SKM-1 (cell line): ENCODE results near the gene ASCC2.
"Not testable (repeated sequence)": the region's sequence is repeated elsewhere in the genome, so short reads cannot be mapped to it uniquely, and the experiment has no call there.

Experiments
- DNase-seq: peaks from one replicate; lab custom pipeline; 2025; ENCODE audit not compliant: unreplicated experiment; lab: John Stamatoyannopoulos, UW

Gene ASCC2

DNA sequence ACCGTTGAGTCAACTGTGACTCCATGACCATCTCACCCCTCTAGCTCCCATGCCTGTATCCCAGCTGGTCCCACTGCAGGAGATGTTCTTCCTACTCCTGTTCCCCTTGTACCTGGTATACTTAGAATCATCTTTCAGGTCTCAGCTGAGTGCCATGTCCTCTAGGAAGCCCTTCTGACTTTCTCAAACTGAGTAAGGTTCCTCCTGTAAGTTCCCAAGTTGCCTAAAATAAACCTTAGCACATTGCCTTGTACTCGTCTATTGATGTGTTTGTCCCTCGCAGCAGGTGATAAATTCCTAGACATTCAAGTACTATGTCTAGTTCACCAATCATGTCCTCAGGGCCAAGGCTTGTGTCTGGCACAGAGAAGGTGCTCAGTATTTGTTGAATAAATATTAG is 18.4 kb upstream of the ASCC2 start:
- no peak for DNase-seq

- no peak for DNase-seq
These were observed 17.6 kb upstream of the ASCC2 start for GRCh38 chr22:29855611-29856181.

DNA sequence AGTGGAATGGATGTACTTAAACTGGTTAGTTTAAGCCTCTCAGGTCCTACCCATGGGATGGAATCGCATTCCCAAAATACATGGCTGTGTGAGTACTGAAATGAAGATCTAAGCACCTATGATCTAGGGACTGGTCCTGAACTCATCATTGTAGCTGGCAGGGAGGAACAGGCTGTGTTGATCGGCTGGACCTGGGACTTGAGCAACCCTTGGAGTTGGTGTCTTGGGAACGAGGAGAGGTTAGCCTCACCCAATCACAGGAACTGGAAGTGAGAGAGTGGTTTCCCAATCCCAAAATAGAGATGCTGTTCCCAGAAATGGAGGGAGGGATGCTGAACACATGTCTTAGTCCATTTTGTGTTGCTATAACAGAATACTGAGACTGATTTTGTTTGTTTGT is 16.4 kb upstream of the ASCC2 start:
- no peak for DNase-seq

GRCh38 chr22:29848111-29848510 is 10.0 kb upstream of the ASCC2 start:
- no peak for DNase-seq

DNA sequence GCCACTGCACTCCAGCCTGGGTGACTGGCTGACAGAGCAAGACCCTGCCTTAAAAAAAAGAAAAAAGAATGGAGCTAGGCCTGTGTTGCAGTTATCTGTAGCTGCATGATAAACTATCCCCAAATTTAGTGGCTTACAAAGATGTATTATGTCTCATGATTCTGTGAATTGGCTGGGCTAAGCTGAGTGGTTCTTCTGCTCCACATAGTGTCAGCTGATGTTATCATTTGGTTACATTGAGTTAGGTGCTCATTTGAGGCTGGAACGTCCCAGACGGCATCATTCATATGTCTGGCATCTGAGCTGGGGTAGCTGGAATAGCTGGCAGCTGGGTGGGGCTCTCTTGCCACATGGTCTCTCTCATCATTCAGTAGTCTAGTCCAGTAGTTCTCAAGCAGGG is 8.2 kb upstream of the ASCC2 start:
- DNase-seq: no peak

DNA sequence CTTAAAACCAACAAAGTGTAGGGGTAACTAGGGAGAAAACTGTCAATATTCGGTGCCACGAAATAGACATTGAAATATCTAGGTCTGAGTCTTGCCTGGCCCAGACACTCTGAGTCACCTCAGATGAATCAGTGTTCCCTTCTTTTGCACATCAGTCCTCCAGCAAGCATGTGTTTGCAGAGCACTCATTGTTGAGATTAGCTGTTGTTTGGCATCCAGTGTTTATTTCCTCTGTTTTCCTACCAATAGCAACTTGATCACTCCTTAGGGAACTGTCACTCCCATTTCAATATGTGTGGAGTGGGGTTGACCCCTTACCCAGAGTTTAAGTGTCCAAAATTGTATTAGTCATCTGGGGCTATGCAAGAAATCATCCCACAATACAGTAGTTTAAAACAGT is 4.7 kb upstream of the ASCC2 start:
- no peak for DNase-seq

DNA sequence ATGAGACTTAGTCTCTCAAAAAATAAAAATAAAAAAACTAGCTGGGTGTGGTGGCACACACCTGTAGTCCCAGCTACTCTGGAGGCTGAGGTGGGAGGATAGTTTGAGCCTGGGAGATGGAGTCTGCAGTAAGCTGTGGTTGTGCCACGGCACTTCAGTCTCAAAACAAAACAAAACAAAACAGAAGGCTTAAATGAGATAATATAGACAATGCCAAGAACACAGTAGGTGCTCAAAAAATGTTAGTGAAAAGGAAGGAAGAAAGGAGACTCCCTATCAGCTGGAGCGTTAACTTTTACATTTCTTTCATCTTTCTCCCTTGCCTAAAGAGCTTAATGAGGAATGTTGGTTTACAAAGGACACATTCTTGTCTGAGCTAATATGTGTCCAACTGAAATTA is 4.1 kb upstream of the ASCC2 start:
- DNase-seq: no peak

DNA sequence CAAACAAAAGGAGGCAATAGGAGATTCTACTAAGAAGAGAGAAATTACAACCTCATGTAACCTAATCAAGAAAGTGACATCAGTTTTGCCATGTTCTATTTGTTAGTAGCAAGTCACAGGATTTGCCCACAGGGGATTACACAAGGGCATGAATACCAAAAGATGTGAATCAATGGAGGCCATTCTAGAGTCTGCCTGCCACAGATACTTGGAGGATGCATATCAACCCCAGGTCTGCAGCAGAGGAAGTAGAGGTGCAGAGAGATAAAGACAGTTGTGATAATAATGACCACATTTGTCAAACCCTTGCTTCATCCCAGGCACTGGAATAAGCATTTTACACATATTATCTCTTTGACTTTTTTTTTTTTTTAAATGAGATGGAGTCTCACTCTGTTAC is 2.4 kb upstream of the ASCC2 start:
- DNase-seq: no peak

GRCh38 chr22:29839039-29839438 is 965 bp upstream of the ASCC2 start:
- no peak for DNase-seq

GRCh38 chr22:29838599-29838956 is 504 bp upstream of the ASCC2 start:
- no peak for DNase-seq

GRCh38 chr22:29836791-29837370 is 1.2 kb downstream of the ASCC2 start:
- not testable (repeated sequence) for DNase-seq

GRCh38 chr22:29834046-29834445 is 4.0 kb downstream of the ASCC2 start:
- no peak for DNase-seq

DNA sequence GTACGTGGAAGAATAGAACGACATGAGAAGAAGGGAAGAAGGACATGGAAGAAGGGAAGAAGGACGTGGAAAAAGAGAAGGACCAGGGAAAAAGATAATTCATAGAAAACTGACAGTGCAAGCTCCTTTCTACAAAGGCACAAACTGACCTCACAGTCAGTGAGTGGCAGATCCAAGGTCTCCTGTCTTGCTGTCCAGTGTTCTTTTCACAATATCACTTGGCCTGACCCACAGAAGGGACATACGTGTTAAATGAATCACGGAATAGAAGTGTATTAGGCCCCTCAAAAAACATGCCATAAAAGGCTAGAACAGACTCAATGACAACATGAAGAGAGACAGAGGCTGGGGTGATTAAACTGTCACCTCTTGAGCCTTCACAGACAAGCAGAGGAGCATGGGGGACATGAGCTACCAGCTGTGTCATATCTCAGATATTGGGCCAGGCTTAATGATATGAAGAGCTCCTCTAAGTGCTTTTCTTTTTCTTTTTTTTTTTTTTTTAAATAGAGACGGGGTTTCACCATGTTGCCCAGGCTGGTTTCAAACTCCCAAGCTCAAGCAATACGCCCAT is 4.6 kb downstream of the ASCC2 start:
- no peak for DNase-seq

- DNase-seq: no peak
These were observed 6.1 kb downstream of the ASCC2 start for GRCh38 chr22:29831958-29832357.

GRCh38 chr22:29831186-29831921 is 6.7 kb downstream of the ASCC2 start:
- DNase-seq: no peak

GRCh38 chr22:29830585-29830984 is 7.5 kb downstream of the ASCC2 start:
- no peak for DNase-seq

- DNase-seq: not testable (repeated sequence)
These were observed 10.3 kb downstream of the ASCC2 start for GRCh38 chr22:29827726-29828125.

DNA sequence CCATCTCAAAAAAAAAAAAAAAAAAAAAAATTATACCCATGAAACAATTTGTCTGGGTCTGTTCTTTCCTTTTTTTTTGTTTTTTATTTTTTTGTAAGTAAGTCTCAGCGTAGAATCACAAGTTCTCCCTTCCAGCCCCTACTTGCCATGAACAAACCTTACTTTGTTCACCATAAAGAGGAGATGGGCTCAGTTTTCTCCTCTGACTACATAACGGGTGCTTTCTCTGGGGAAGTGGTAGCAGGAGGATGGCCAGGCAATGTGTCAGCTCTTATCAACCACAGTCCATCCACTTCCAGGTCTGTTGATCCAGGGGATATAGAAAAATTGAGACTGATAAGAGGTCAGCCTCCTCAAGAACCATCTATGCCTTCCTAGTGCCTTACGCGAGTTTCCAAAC is 11.0 kb downstream of the ASCC2 start:
- DNase-seq: no peak

DNA sequence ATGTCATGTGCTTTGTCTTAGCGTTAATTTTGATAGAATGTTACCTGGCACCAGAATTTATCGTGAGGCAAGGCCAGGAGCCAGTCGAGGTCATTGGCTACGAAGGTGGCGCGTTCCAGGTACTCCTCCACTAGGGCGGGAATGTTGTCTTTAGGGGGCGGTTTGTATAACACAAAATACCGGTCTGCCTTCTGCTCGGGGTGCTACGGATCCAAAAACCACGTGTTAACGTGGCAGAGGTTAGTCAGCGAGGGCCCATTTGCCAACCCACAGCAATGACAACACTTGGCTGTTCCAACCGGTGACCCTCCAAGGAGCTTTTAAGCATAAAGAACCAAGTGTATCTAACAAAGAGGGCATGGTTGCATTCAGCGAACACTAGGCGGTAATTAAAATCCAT is 12.5 kb downstream of the ASCC2 start:
- no peak for DNase-seq

DNA sequence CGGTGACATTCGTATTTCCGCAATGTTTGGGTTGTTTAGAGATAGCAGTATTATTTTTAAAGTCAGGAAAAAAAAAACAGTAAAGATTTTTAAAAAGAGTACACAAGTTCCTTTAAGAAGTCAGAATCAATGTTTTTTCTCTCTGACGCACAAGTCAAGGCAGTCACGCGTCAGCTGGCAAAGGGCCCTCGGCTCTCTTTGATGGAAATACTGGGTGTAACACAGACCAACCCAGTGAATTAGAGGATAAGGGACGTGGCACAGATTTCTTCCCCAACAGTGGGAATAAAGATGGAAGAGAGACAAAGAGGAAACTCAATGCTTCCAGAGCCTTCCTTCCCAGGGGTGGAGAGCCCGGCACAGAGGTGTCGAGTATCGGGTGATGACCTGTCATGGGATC is 13.4 kb downstream of the ASCC2 start:
- no peak for DNase-seq

DNA sequence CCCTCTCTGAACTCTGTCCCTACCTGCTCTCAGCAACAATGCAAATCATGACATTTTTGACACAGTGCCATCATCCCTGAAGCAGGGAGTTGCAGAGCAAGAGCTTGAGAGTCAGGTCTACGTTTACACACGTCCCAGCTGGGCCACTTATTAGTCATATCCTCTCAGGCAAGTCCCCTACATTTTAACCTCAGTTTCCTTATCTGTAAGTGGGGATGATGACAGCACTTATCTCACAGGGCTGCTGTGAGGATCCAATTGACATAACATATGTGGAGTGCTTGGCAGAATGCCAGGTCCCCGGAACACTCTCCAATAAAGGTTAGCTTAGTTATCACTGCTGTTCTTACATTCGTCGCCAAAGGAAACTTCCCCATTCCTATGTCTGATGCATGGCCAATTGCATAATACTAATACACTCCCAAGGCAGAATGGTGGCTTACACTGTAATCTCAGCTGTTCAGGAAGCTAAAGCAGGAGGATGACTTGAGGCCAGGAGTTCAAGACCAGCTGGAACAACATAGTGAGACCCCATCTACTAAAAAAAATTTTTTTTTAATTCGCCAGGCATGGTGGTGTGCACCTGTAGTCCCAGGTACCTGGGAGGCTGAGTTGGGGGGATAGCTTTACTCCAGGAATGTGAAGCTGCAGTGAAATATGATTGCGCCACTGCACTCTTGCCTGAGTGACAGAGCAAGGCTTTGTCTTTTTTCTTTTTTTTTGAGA is 16.6 kb downstream of the ASCC2 start:
- DNase-seq: peak; percentile 89

DNA sequence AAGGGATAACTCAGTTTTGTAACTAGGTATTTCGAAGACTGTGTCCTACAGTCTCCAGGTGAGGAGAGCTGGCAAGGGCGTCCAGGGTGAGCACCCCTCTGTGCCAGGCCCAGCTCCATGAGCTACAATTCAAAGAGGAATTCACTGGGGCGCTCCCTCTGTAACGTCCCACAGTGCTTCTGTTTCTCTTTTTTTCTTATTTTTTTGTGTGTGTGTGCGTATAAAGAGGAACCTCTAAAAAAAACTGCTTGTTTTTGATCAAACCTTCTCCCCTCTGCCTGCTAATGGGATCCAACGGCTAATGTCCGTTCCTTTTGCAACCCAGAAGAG is 17.1 kb downstream of the ASCC2 start:
- DNase-seq: no peak
